Cardiac muscle cell (in vitro differentiated cells and primary cell): ENCODE results near the gene ZNF598. TPM values are rescaled to one million over a fixed set of nuclear protein-coding genes. Genes with fewer than 3 reads are reported as not detected.
A peak's percentile ranks its signal among the peaks of the same experiment; 100 is the strongest.
"Not testable (repeated sequence)": the region's sequence is repeated elsewhere in the genome, so short reads cannot be mapped to it uniquely, and the experiment has no call there.

Experiments
- DNase-seq, 2 donors: peaks; one replicate each; pipeline versions ENCODE4 v3.0.0 to v3.0.0-alpha.2; 2010 to 2017; ENCODE audit warnings: low read depth in 1 of 2, low spot score in 1 of 2
- H3K27ac ChIP-seq: fragments of 200-600 bp; sonication (generic); 2 replicates; pipeline ENCODE4 v1.5.1; 2016
- H3K27me3 ChIP-seq: fragments of 200-600 bp; sonication (generic); 2 replicates; pipeline ENCODE4 v1.6.0; 2016; ENCODE audit warnings: control low read depth
- H3K36me3 ChIP-seq: fragments of 200-600 bp; sonication (generic); 2 replicates; pipeline ENCODE4 v1.5.1; 2016; ENCODE audit warnings: control low read depth
- H3K4me1 ChIP-seq: fragments of 200-600 bp; sonication (generic); 2 replicates; pipeline ENCODE4 v1.8.1; 2017; ENCODE audit warnings: low read depth, mild to moderate bottlenecking, mixed run types
- H3K4me3 ChIP-seq: fragments of 200-600 bp; sonication (generic); 2 replicates; pipeline ENCODE4 v1.5.1; 2016; ENCODE audit warnings: mild to moderate bottlenecking
- H3K9me3 ChIP-seq: fragments of 200-600 bp; sonication (generic); 2 replicates; pipeline ENCODE4 v1.5.1; 2017; ENCODE audit warnings: low read depth, mild to moderate bottlenecking, control low read depth
- polyA plus RNA-seq: library from polyadenylated mRNA; unstranded; fragments of >200 nt; fragmentation: Nextera tagmentation; extraction: Ambion mirVana; gene quantifications from 2 replicates; pipeline ENCODE4 v1.2.1, GENCODE V29; 2016
- total RNA-seq: library from RNA; depleted of rRNA; stranded (reverse); fragments of >200 nt; gene quantifications from 2 replicates; pipeline ENCODE4 v1.2.3, GENCODE V29; 2016
- TF ChIP-seq, protein P1 (sequence below): IDR thresholded peaks from 2 replicates; pipeline ENCODE4 v1.5.1; 2012; ENCODE audit warnings: low read depth, mild to moderate bottlenecking, low read length

The ZNF598 gene
- total and polyA plus RNA-seq, 2 experiments from 2014 or later: 28.8 to 50.4 TPM

DNA sequence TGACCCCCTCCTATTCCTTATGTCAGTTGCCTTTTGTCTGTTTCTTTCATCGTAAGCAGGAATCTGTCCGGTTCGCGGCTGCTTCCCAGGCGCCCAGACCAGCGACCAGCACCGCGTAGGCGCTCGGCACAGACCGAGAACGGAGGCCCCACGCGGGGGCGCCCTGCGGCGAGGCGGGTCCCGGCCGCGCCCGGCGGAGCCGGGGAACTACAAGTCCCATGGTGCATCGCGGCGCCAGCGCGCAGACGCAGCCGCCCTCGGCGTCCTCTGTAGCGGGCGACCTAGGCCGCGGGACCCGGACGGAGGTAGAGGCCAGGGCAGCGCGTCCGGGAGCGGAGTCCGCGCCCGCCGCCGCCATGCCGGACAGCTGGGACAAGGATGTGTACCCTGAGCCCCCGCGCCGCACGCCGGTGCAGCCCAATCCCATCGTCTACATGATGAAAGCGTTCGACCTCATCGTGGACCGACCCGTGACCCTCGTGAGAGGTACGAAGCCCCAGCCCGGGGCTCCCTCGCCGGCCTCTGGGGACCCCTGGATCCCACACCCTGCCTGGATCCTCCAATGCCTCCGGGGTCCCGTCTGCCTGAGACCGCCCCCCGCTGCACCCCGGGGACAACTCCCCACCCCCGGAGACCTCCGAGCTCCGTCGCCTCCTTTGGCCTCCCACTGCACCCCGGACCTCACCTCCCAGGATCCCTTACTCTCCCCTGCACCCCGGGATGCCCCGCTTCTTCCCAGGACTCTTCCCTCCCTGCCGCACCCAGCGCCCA, 50.2 kb downstream of the ZNF598 start, which contains the start of gene NDUFB10:
TSS of gene NDUFB10 (plus strand) at position 270 of the 771 bp plus-strand sequence. CDS start at position 357, 87 bp downstream.
- peak; percentile 94 to 96 for DNase-seq
- no peaks in the 10 kb centered on the region for H3K27me3 ChIP-seq
- peaks cover 9% of the 10 kb centered on the region for H3K4me1 ChIP-seq
- H3K4me3 ChIP-seq: peak within 1 kb of the TSS; percentile 82
- peak within 1 kb of the TSS; percentile 17 for H3K27ac ChIP-seq
- TF ChIP-seq, protein P1, sequence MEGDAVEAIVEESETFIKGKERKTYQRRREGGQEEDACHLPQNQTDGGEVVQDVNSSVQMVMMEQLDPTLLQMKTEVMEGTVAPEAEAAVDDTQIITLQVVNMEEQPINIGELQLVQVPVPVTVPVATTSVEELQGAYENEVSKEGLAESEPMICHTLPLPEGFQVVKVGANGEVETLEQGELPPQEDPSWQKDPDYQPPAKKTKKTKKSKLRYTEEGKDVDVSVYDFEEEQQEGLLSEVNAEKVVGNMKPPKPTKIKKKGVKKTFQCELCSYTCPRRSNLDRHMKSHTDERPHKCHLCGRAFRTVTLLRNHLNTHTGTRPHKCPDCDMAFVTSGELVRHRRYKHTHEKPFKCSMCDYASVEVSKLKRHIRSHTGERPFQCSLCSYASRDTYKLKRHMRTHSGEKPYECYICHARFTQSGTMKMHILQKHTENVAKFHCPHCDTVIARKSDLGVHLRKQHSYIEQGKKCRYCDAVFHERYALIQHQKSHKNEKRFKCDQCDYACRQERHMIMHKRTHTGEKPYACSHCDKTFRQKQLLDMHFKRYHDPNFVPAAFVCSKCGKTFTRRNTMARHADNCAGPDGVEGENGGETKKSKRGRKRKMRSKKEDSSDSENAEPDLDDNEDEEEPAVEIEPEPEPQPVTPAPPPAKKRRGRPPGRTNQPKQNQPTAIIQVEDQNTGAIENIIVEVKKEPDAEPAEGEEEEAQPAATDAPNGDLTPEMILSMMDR: peak; percentile 74
- H3K9me3 ChIP-seq: no peaks in the 10 kb centered on the region
- H3K36me3 ChIP-seq: peaks cover 21% of the 10 kb centered on the region

DNA sequence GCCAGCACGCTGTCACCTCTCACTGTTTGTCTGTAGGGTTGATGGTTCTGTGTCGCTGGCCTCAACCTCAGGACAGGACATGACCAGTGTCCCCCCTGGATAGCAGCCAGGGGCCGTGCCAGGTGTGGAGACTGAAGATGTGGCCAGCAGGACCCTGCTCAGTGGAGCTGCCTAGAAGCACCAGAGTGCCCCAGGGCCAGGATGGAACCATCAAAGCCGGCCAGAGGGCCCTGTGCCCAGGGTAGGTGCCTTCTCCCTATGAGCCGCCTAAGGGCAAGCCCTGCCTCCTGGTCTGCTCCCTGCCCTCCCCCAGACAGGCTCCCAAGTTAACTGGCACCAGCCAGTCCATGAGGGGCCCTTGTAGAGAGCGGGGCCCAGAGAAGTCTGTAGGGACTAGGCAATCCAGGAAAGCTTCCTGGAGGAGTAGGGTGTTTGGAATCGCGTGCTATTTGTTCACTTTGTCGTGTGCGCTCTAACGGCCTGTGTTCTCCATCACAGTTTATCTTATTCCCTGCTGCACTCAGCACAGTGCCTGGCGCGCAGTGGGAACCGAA, 50.8 kb downstream of the ZNF598 start:
- Histone ChIP-seq H3K36me3 (peaks cover 21% of the 10 kb centered on the region), H3K4me3 (no peak overlapping the region), H3K27ac (no peak overlapping the region), H3K27me3 (no peaks in the 10 kb centered on the region), H3K4me1 (peaks cover 8% of the 10 kb centered on the region), H3K9me3 (no peaks in the 10 kb centered on the region)
- no peak for DNase-seq
- TF ChIP-seq, protein P1: no peak

DNA sequence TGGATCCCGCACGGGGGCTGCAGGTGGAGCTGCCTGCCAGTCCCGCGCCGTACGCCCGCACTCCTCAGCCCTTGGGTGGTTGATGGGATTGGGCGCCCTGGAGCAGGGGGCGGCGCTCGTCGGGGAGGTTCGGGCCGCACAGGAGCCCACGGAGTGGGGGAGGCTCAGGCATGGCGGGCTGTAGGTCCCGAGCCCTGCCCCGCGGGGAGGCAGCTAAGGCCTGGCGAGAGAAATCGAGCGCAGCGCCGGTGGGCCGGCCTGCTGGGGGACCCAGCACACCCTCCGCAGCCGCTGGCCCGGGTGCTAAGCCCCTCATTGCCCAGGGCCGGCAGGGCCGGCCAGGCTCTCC, 51.5 kb downstream of the ZNF598 start:
- DNase-seq, H3K4me1 ChIP-seq, H3K27ac ChIP-seq: not testable (repeated sequence)

DNA sequence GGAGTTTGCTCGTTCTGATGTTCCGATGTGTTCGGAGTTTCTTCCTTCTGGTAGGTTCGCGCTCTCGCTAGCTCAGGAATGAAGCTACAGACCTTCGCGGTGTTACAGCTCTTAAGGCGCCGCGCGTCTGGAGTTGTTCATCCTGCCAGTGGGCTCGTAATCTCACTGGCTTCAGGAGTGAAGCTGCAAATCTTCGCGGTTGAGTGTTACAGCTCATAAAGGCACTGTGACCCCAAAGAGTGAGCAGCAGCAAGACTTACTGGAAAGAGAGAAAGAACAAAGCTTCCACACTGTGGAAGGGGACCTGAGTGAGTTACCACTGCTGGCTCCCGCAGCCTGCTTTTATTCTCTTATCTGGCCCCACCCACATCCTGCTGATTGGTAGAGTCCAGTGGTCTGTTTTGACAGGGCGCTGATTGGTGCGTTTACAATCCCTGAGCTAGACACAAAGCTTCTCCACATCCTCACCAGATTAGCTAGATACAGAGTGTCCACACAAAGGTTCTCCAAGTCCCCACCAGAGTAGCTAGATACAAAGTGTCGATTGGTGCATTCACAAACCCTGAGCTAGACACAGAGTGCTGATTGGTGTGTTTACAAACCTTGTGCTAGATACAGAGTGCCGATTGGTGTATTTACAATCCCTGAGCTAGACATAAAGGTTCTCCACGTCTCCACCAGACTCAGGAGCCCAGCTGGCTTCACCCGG, 52.0 kb downstream of the ZNF598 start:
- not testable (repeated sequence) for DNase-seq, H3K27me3 ChIP-seq, H3K9me3 ChIP-seq, H3K4me1 ChIP-seq, H3K4me3 ChIP-seq, H3K27ac ChIP-seq
- H3K36me3 ChIP-seq: peaks cover 16% of the 10 kb centered on the region

More for the DNA sequence above, 51.5 kb downstream of the ZNF598 start:
- H3K4me3 ChIP-seq, H3K9me3 ChIP-seq, H3K27me3 ChIP-seq: not testable (repeated sequence)
- peaks cover 21% of the 10 kb centered on the region for H3K36me3 ChIP-seq

DNA sequence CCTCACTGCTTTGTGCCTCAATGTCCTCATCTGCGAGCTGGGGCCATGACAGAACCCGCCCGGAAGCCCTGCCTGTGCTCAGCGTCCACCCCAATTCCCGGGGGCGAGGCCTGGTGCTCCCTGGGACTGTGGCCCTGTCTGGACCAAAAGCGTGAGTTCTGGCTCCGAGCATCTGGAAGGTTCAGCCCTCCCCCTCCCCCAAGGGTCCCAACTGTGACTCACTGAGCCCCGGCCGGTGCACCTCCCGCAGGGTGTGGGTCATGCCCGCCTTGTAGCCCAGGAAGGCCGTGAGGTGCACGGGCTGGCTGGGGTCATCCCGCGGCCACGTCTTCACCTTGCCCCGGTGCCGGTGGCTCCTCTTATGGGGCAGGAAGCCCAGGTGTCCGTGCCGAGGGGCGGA, 55.9 kb downstream of the ZNF598 start:
- DNase-seq: no peak
- TF ChIP-seq, protein P1: no peak
- Histone ChIP-seq H3K27me3 (no peaks in the 10 kb centered on the region), H3K36me3 (no peaks in the 10 kb centered on the region), H3K27ac (no peak overlapping the region), H3K9me3 (no peaks in the 10 kb centered on the region), H3K4me3 (no peak overlapping the region), H3K4me1 (peaks cover 7% of the 10 kb centered on the region)

DNA sequence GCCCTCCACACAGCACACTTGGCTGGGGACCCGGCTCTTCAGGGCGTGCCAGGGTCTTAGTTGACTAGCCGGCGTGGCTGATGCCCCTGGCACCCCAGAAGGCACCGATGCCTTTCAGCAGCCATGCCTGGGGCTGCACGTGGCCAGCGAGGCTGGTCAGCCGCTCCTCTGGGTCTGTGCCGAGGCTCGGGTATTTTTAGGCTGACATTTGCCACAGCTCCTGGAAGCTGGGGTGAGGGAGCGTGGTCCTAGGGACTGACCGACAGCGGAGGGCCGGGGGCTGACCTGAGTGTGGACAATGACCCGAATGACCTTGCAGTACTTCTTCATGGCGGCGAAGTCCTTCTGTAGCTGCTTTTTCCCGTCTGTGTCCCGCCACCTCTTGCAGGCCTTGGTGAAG, 59.1 kb downstream of the ZNF598 start:
- Histone ChIP-seq H3K9me3 (no peaks in the 10 kb centered on the region), H3K36me3 (no peaks in the 10 kb centered on the region), H3K4me1 (peaks cover 7% of the 10 kb centered on the region), H3K27ac (peak overlapping the region; percentile 52), H3K4me3 (no peak overlapping the region), H3K27me3 (no peaks in the 10 kb centered on the region)
- no peak for DNase-seq
- TF ChIP-seq, protein P1: no peak
